Endodermal cell (in vitro differentiated cells): ENCODE data around the gene MAN2B2. TPM values are rescaled to one million over a fixed set of nuclear protein-coding genes. Genes with fewer than 3 reads are reported as not detected.

Source experiments
- DNase-seq: peaks from one replicate; pipeline ENCODE4 v3.0.0-alpha.2; 2017
- H3K27ac ChIP-seq: 2 replicates; pipeline ENCODE4 v1.5.1; 2013; ENCODE audit warnings: mild to moderate bottlenecking, low read depth, low read length, moderate library complexity
- H3K27me3 ChIP-seq: 2 replicates; pipeline ENCODE4 v1.6.1; 2013; ENCODE audit warnings: mild to moderate bottlenecking, low read length, moderate library complexity; ENCODE audit not compliant: insufficient read depth, control insufficient read depth, poor library complexity, severe bottlenecking
- H3K36me3 ChIP-seq: 2 replicates; pipeline ENCODE4 v1.7.0; 2013; ENCODE audit warnings: mild to moderate bottlenecking, low read length, moderate library complexity; ENCODE audit not compliant: control insufficient read depth, insufficient read depth
- H3K4me1 ChIP-seq: one replicate; pipeline ENCODE4 v1.7.0; 2013; ENCODE audit warnings: low read length; ENCODE audit not compliant: control insufficient read depth, insufficient read depth
- H3K4me3 ChIP-seq: 2 replicates; pipeline ENCODE4 v1.5.1; 2013; ENCODE audit warnings: mild to moderate bottlenecking, low read length, moderate library complexity
- H3K9ac ChIP-seq: 2 replicates; pipeline ENCODE4 v1.6.1; 2013; ENCODE audit warnings: mild to moderate bottlenecking, low read length, moderate library complexity; ENCODE audit not compliant: poor library complexity, severe bottlenecking; ENCODE audit errors: extremely low read depth
- H3K9me3 ChIP-seq: 2 replicates; pipeline ENCODE4 v1.6.1; 2013; ENCODE audit warnings: mild to moderate bottlenecking, low read length, moderate library complexity; ENCODE audit not compliant: control insufficient read depth
- H3K27ac Mint-ChIP-seq: 2 replicates; pipeline ENCODE4 v1.8.0; 2020; ENCODE audit warnings: mixed read lengths
- H3K27me3 Mint-ChIP-seq: 2 replicates; pipeline ENCODE4 v1.8.0; 2021; ENCODE audit warnings: mild to moderate bottlenecking, mixed read lengths; ENCODE audit not compliant: insufficient read depth
- H3K36me3 Mint-ChIP-seq: 2 replicates; pipeline ENCODE4 v1.8.0; 2020; ENCODE audit warnings: low read depth, mixed read lengths
- H3K4me1 Mint-ChIP-seq: 2 replicates; pipeline ENCODE4 v1.8.0; 2020; ENCODE audit warnings: mixed read lengths
- H3K4me3 Mint-ChIP-seq: 2 replicates; pipeline ENCODE4 v1.8.0; 2020; ENCODE audit warnings: mild to moderate bottlenecking, moderate library complexity, mixed read lengths
- H3K9me3 Mint-ChIP-seq: 2 replicates; pipeline ENCODE4 v1.8.0; 2020; ENCODE audit warnings: mild to moderate bottlenecking, mixed read lengths
- WGBS, 2 experiments: methylation state at CpG; one replicate each; pipeline versions ENCODE4 v1.1.5 to v1.1.7; 2013; ENCODE audit warnings: missing lambda C conversion rate in 2 of 2, mixed read lengths in 1 of 2; ENCODE audit not compliant: insufficient coverage in 1 of 2, insufficient read length in 1 of 2; 5-methylcytosine and 5-hydroxymethylcytosine counted together
- total RNA-seq, 2 donors: library from RNA; stranded (reverse); fragmentation: NEBNext Ultra II Directional in 1 of 2; extraction: Animal tissue kit (Norgen Biotek cat#: 25700) in 1 of 2; gene quantifications; 2 replicates in 1 of 2; 3 replicates in 1 of 2; pipeline ENCODE4 v1.2.1, GENCODE V29; 2021
- TF ChIP-seq, protein P1 (sequence below): fragments of 200-600 bp; sonication (generic); conservative IDR thresholded peaks from 2 replicates; pipeline ENCODE4 v1.5.0; 2021; ENCODE audit warnings: antibody characterized with exemption, mild to moderate bottlenecking

The MAN2B2 gene
- total RNA-seq, 2 donors from 2014 or later: 13.3 to 20.8 TPM

DNA sequence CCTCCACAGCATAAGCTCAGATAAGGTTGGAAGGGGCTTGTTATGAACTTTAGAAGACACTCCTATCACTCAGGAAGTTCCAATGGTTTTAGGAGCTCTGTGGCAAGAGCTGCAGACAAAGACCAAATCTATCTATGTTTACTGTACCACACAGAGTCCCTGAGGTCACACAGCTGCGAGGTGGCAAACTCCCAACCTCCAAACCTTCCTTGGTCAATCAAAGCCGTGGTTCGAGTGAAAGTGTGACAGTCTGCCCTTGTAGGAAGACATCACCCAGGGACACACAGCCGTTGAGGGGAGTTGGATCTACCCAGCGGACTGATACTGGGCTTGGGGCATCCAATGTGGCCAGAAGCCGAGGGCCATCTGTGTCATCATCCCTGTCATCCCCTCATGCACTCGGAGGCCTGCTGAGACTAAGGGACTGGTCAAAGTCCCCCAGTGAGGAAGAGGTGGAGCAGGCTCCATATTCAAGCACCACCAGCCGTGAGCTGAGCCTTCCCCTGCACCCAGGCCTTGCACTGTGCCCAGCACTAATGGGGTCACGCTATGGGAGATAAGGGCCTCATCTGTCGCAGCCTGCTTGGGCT, 26.8 kb downstream of the MAN2B2 start:
- peaks cover 9% of the 10 kb centered on the region for H3K9me3 ChIP-seq
- Mint-ChIP-seq H3K4me1 (no peaks in the 10 kb centered on the region), H3K36me3 (peaks cover 56% of the 10 kb centered on the region), H3K9me3 (peaks cover 32% of the 10 kb centered on the region), H3K27me3 (peaks cover 2% of the 10 kb centered on the region), H3K4me3 (no peak overlapping the region), H3K27ac (no peak overlapping the region)
- no peak overlapping the region for H3K27ac ChIP-seq
- H3K4me1 ChIP-seq: no peaks in the 10 kb centered on the region
- no peak overlapping the region for H3K4me3 ChIP-seq
- WGBS, 2 experiments: 90 to 92% methylated on average over 8 to 10 of the region's 10 CpGs
- no peaks in the 10 kb centered on the region for H3K27me3 ChIP-seq
- no peak for DNase-seq
- H3K36me3 ChIP-seq: peaks cover 18% of the 10 kb centered on the region
- H3K9ac ChIP-seq: no peak overlapping the region
- TF ChIP-seq, protein P1, sequence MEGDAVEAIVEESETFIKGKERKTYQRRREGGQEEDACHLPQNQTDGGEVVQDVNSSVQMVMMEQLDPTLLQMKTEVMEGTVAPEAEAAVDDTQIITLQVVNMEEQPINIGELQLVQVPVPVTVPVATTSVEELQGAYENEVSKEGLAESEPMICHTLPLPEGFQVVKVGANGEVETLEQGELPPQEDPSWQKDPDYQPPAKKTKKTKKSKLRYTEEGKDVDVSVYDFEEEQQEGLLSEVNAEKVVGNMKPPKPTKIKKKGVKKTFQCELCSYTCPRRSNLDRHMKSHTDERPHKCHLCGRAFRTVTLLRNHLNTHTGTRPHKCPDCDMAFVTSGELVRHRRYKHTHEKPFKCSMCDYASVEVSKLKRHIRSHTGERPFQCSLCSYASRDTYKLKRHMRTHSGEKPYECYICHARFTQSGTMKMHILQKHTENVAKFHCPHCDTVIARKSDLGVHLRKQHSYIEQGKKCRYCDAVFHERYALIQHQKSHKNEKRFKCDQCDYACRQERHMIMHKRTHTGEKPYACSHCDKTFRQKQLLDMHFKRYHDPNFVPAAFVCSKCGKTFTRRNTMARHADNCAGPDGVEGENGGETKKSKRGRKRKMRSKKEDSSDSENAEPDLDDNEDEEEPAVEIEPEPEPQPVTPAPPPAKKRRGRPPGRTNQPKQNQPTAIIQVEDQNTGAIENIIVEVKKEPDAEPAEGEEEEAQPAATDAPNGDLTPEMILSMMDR: no peak

DNA sequence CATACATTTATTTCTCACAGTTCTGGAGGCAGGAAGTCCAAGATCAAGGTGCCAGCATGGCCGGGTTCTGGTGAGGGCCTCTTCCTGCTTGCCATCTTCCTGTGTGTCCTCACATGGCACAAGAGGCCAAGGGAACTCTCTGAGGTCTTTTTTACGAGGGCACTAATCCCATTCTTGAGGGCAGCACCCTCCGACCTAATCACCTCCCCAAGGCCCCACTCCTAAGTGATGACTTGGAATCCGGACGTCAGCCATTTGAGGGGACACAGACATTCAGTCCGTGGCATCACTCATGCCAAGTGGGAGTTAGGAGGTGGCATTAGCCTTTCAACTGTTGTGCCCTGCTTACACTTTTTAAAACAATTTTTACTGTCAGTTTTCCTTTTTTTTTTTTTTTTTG, 27.3 kb downstream of the MAN2B2 start:
- Mint-ChIP-seq H3K36me3 (peaks cover 61% of the 10 kb centered on the region), H3K4me1 (no peaks in the 10 kb centered on the region), H3K27ac (no peak overlapping the region), H3K9me3 (peaks cover 32% of the 10 kb centered on the region), H3K4me3 (no peak overlapping the region), H3K27me3 (peaks cover 2% of the 10 kb centered on the region)
- Histone ChIP-seq H3K4me1 (no peaks in the 10 kb centered on the region), H3K27ac (no peak overlapping the region), H3K9ac (no peak overlapping the region), H3K27me3 (no peaks in the 10 kb centered on the region), H3K36me3 (peaks cover 21% of the 10 kb centered on the region), H3K9me3 (peaks cover 9% of the 10 kb centered on the region), H3K4me3 (no peak overlapping the region)
- WGBS, 2 experiments: 91 to 100% methylated on average over 2 to 6 of the region's 6 CpGs
- TF ChIP-seq, protein P1: no peak
- no peak for DNase-seq

DNA sequence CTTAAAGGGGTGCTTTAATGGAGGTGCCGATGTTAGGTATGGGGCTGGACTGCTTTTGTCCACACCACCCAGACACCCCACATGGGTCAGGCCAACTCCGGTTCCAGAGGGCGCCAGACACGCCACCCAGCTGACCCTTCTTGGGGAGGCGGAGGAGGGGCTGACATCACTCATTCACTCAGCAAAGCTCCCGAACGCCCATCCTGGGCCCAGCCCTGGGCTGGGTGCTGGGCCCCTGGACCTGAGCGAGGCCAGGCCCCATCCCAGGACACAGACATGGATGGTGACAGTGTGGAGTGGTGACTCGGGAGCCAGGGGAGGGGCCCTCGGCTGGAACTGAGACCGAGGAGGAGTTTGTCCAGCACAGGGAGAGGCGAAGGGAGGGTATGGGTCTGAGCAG, 28.1 kb downstream of the MAN2B2 start:
- no peaks in the 10 kb centered on the region for H3K4me1 ChIP-seq
- Mint-ChIP-seq H3K4me3 (no peak overlapping the region), H3K9me3 (peaks cover 32% of the 10 kb centered on the region), H3K36me3 (peaks cover 69% of the 10 kb centered on the region), H3K4me1 (no peaks in the 10 kb centered on the region), H3K27ac (no peak overlapping the region), H3K27me3 (peaks cover 2% of the 10 kb centered on the region)
- no peak for DNase-seq
- H3K4me3 ChIP-seq: no peak overlapping the region
- no peak overlapping the region for H3K9ac ChIP-seq
- peaks cover 26% of the 10 kb centered on the region for H3K36me3 ChIP-seq
- H3K27ac ChIP-seq: no peak overlapping the region
- peaks cover 9% of the 10 kb centered on the region for H3K9me3 ChIP-seq
- H3K27me3 ChIP-seq: no peaks in the 10 kb centered on the region
- 93 to 94% methylated on average over 6 to 12 of the region's 12 CpGs for WGBS, 2 experiments
- TF ChIP-seq, protein P1: no peak
